Endothelial cell of umbilical vein (primary cell): ENCODE data around the gene CEP85. TPM values are rescaled to one million over a fixed set of nuclear protein-coding genes. Genes with fewer than 3 reads are reported as not detected.

Experiments
- BruUV-seq: library from RNA; stranded (reverse); fragments of 400-500 nt; replicated peaks from 2 replicates; lab custom pipeline; 2021; lab: Mats Ljungman, UMichigan
- CTCF ChIA-PET: fragments of 300-600, 350-600 bp; sonication (Branson Sonifier 250); formaldehyde crosslinking; loops from one replicate; lab custom pipeline; 2021; ENCODE audit warnings: antibody characterized with exemption, inconsistent platforms; lab: Charles Lee
- POLR2A ChIA-PET: fragments of 300-600, 350-600 bp; sonication (Branson Sonifier 250); formaldehyde crosslinking; loops from one replicate; lab custom pipeline; 2021; ENCODE audit warnings: antibody characterized with exemption, inconsistent platforms; lab: Charles Lee
- DNase-seq: peaks from one replicate; pipeline ENCODE4 v3.0.0-alpha.2; 2011; ENCODE audit warnings: low read depth, low spot score
- FAIRE-seq: peaks from 2 replicates; lab custom pipeline; 2011; peaks lifted over from hg19 to GRCh38; lab: Jason Lieb, UNC
- H2AFZ ChIP-seq: 2 replicates; pipeline ENCODE4 v1.6.0; 2012; ENCODE audit warnings: low read depth, low read length, control low read depth, inconsistent platforms
- H3K27ac ChIP-seq: 2 replicates; pipeline ENCODE4 v1.5.1; 2011; ENCODE audit warnings: low read depth, mild to moderate bottlenecking, control low read depth, low read length, moderate library complexity; ENCODE audit not compliant: insufficient read depth
- H3K27me3 ChIP-seq, 2 experiments: 2 replicates each; pipeline versions ENCODE4 v1.6.0 to v1.6.1; 2011; ENCODE audit warnings: low read length in 2 of 2, mixed read lengths in 1 of 2; ENCODE audit not compliant: control insufficient read depth in 2 of 2, insufficient read depth in 2 of 2
- H3K36me3 ChIP-seq, 2 experiments: 2 replicates in 1 of 2; 3 replicates in 1 of 2; pipeline ENCODE4 v1.5.1; 2011; ENCODE audit warnings: low read length in 2 of 2, mild to moderate bottlenecking in 1 of 2, moderate library complexity in 1 of 2; ENCODE audit not compliant: control insufficient read depth in 2 of 2, insufficient read depth in 2 of 2; ENCODE audit errors: extremely low read depth in 1 of 2
- H3K4me1 ChIP-seq: 3 replicates; pipeline ENCODE4 v1.5.1; 2011; ENCODE audit warnings: mild to moderate bottlenecking, low read length; ENCODE audit not compliant: control insufficient read depth, insufficient read depth; ENCODE audit errors: extremely low read depth
- H3K4me2 ChIP-seq: 2 replicates; pipeline ENCODE4 v1.6.1; 2011; ENCODE audit warnings: low read length, control low read depth, mixed read lengths; ENCODE audit not compliant: insufficient read depth
- H3K4me3 ChIP-seq, 3 experiments: fragments of 200-600 bp in 1 of 3; sonication (generic), shearing (Covaris generic) in 1 of 3; replicated peaks in 1 of 3; 2 replicates each; pipeline ENCODE4 v1.5.1; 2011 to 2016; ENCODE audit warnings: control low read depth in 3 of 3, low read length in 3 of 3, mild to moderate bottlenecking in 2 of 3, inconsistent platforms in 1 of 3, low read depth in 1 of 3, moderate library complexity in 1 of 3; ENCODE audit not compliant: insufficient read depth in 1 of 3
- H3K79me2 ChIP-seq: 2 replicates; pipeline ENCODE4 v1.6.0; 2012; ENCODE audit warnings: low read length, inconsistent platforms; ENCODE audit not compliant: control insufficient read depth, insufficient read depth
- H3K9ac ChIP-seq: replicated peaks from 2 replicates; pipeline ENCODE3; 2011; ENCODE audit warnings: low read length, control low read depth; ENCODE audit not compliant: insufficient read depth; ENCODE audit errors: extremely low read depth
- H3K9me1 ChIP-seq: replicated peaks from 3 replicates; pipeline ENCODE4 v1.6.0; 2011; ENCODE audit warnings: mild to moderate bottlenecking, low read length; ENCODE audit not compliant: control insufficient read depth, insufficient read depth; ENCODE audit errors: extremely low read depth
- H3K9me3 ChIP-seq: replicated peaks from 2 replicates; pipeline ENCODE4 v1.5.1; 2012; ENCODE audit warnings: low read length, inconsistent platforms; ENCODE audit not compliant: control insufficient read depth, insufficient read depth
- H4K20me1 ChIP-seq: replicated peaks from 2 replicates; pipeline ENCODE3; 2011; ENCODE audit warnings: mild to moderate bottlenecking, low read length; ENCODE audit not compliant: control insufficient read depth, insufficient read depth; ENCODE audit errors: extremely low read depth
- CTCF ChIP-seq, 2 donors: IDR thresholded peaks; 1 replicate in 1 of 2; 2 replicates in 1 of 2; pipeline ENCODE4 v1.5.1; 2011; ENCODE audit warnings: low read length in 2 of 2, mild to moderate bottlenecking in 2 of 2, moderate library complexity in 2 of 2, control low read depth in 1 of 2, inconsistent platforms in 1 of 2, low read depth in 1 of 2; ENCODE audit not compliant: insufficient read depth in 1 of 2; ENCODE audit errors: extremely low read depth in 1 of 2
- EZH2 ChIP-seq: IDR thresholded peaks from 2 replicates; pipeline ENCODE4 v1.6.1; 2012; ENCODE audit warnings: borderline replicate concordance, low read depth, mild to moderate bottlenecking, moderate library complexity, low read length, inconsistent platforms; ENCODE audit not compliant: severe bottlenecking
- FOS ChIP-seq: IDR thresholded peaks from 2 replicates; pipeline ENCODE4 v1.6.1; 2011; ENCODE audit warnings: mild to moderate bottlenecking, low read length, moderate library complexity, borderline replicate concordance; ENCODE audit not compliant: insufficient read depth
- GATA2 ChIP-seq: IDR thresholded peaks from 2 replicates; pipeline ENCODE4 v1.7.0; 2011; ENCODE audit warnings: low read depth, mild to moderate bottlenecking, moderate library complexity, mixed read lengths, low read length; ENCODE audit not compliant: insufficient read length, insufficient read depth
- JUN ChIP-seq: IDR thresholded peaks from 2 replicates; pipeline ENCODE4 v1.6.1; 2011; ENCODE audit warnings: borderline replicate concordance, low read depth; ENCODE audit not compliant: insufficient read length, insufficient read depth
- MAX ChIP-seq: IDR thresholded peaks from 2 replicates; pipeline ENCODE4 v1.6.1; 2011; ENCODE audit not compliant: insufficient read depth, insufficient read length
- MYC ChIP-seq: IDR thresholded peaks from one replicate; pipeline ENCODE4 v1.6.1; 2011; ENCODE audit warnings: mild to moderate bottlenecking, low read depth, low read length
- POLR2A ChIP-seq: IDR thresholded peaks from 2 replicates; pipeline ENCODE4 v1.6.1; 2012; ENCODE audit warnings: low read depth, mild to moderate bottlenecking, control low read depth, low read length
- POLR2AphosphoS5 ChIP-seq: IDR thresholded peaks from 2 replicates; pipeline ENCODE4 v1.6.1; 2012; ENCODE audit warnings: low read depth, mild to moderate bottlenecking, control low read depth, low read length, moderate library complexity; ENCODE audit not compliant: insufficient read depth
- dilution Hi-C: fragments of 300-500 bp; cut with MboI; formaldehyde crosslinking; loops from one replicate; pipeline ENCODE4 v1.15.0; 2019; ENCODE audit warnings: low sequenced_read_pairs; ENCODE audit not compliant: extremely low pct_ligation_motif_present
- intact Hi-C: fragments of 100-400 bp; cut with micrococcal nuclease; formaldehyde crosslinking; loops from one replicate; pipeline ENCODE4 v1.10.0; 2022
- polyA plus RNA-seq, 4 experiments: library from polyadenylated mRNA; depleted of rRNA in 3 of 4; stranded (reverse) in 3 of 4; unstranded in 1 of 4; fragments of >200 nt; gene quantifications; 2 replicates each; pipeline versions ENCODE4 v1.2.1 to v1.2.3, GENCODE V29; 2011 to 2012; ENCODE audit warnings: missing spikeins in 1 of 4
- total RNA-seq: library from RNA; stranded (reverse); gene quantifications from 2 replicates; pipeline ENCODE4 v1.2.3, GENCODE V29; 2021

CEP85 gene
- total and polyA plus RNA-seq, 2 donors (not counting 3 experiments of a cell fraction or from before 2014, with no cell fraction given), result 15.2 to 17.8 TPM

- no TSS peak for BruUV-seq
- H4K20me1 ChIP-seq, result no peaks in the 10 kb centered on the region
- no peak overlapping the region for H3K27ac ChIP-seq
- ChIA-PET POLR2A (interaction anchor here (0.7 kb wide), 1 partner anchor 153 kb away, joined by 3 read pairs; no protein-coding TSS in a partner anchor), CTCF (interaction anchor here (1.2 kb wide), 1 partner anchor 18 kb away, joined by 6 read pairs; the partner anchor contains the start of gene ZNF593)
- H3K4me2 ChIP-seq, result no peak overlapping the region
- H3K9me3 ChIP-seq, result no peaks in the 10 kb centered on the region
- TF ChIP-seq MYC (no peak), FOS (no peak), POLR2A (no peak), CTCF (IDR thresholded peaks at IDR 0.05; ENCODE audit: extremely low read depth in 1 of 2, insufficient read depth in 1 of 2, low read depth in 1 of 2, low read length in 2 of 2) (no peak), JUN (no peak), EZH2 (no peak), POLR2AphosphoS5 (no peak), GATA2 (no peak), MAX (no peak)
- no peaks in the 10 kb centered on the region for H3K9me1 ChIP-seq
- no peaks in the 10 kb centered on the region for H3K79me2 ChIP-seq
- no peaks in the 10 kb centered on the region for H3K27me3 ChIP-seq
- no peaks in the 10 kb centered on the region for H3K36me3 ChIP-seq
- DNase-seq (no peak), FAIRE-seq (no peak)
- no peak overlapping the region for H3K9ac ChIP-seq
- no peak overlapping the region for H2AFZ ChIP-seq
- intact Hi-C loops (no loop called here), dilution Hi-C loops (no loop called here)
- H3K4me1 ChIP-seq, result no peaks in the 10 kb centered on the region
- no peak overlapping the region for H3K4me3 ChIP-seq
Measured at GRCh38 chr1:26187882-26188281, 46.1 kb upstream of the CEP85 start.
